Spleen (tissue), 11 donors: ENCODE measurements around the gene KCNK5. TPM values are rescaled to one million over a fixed set of nuclear protein-coding genes. Genes with fewer than 3 reads are reported as not detected.

Source experiments
- DNase-seq: peaks from one replicate; pipeline ENCODE4 v3.0.0-alpha.2; 2020
- H3K27ac ChIP-seq, 8 donors: fragments of 200-600 bp; sonication (generic) in 7 of 8; 1 replicate in 4 of 8; 2 replicates in 4 of 8; pipeline versions ENCODE4 v1.5.0 to v1.8.0; 2016 to 2021; ENCODE audit warnings: inconsistent platforms in 4 of 8, mild to moderate bottlenecking in 4 of 8, moderate library complexity in 1 of 8
- H3K27me3 ChIP-seq, 7 donors: fragments of 200-600 bp; sonication (generic) in 6 of 7; replicated peaks in 1 of 7; 1 replicate in 4 of 7; 2 replicates in 3 of 7; pipeline versions ENCODE4 v1.5.0 to v1.8.0; 2016 to 2021; ENCODE audit warnings: inconsistent platforms in 3 of 7, mild to moderate bottlenecking in 1 of 7
- H3K36me3 ChIP-seq, 6 donors: fragments of 200-600 bp; sonication (generic) in 5 of 6; 1 replicate in 4 of 6; 2 replicates in 2 of 6; pipeline versions ENCODE4 v1.5.0 to v1.8.0; 2016 to 2021; ENCODE audit warnings: inconsistent platforms in 2 of 6
- H3K4me1 ChIP-seq, 6 donors: fragments of 200-600 bp; sonication (generic) in 5 of 6; 1 replicate in 3 of 6; 2 replicates in 3 of 6; pipeline versions ENCODE4 v1.5.0 to v1.8.0; 2016 to 2021; ENCODE audit warnings: inconsistent platforms in 3 of 6
- H3K4me3 ChIP-seq, 8 donors: fragments of 200-600 bp; sonication (generic) in 7 of 8; 1 replicate in 4 of 8; 2 replicates in 4 of 8; pipeline versions ENCODE4 v1.5.0 to v1.8.0; 2016 to 2021; ENCODE audit warnings: inconsistent platforms in 4 of 8, mild to moderate bottlenecking in 4 of 8, moderate library complexity in 2 of 8
- H3K9me3 ChIP-seq, 8 donors: fragments of 200-600 bp; sonication (generic) in 7 of 8; 1 replicate in 4 of 8; 2 replicates in 4 of 8; pipeline versions ENCODE4 v1.5.0 to v1.8.0; 2016 to 2021; ENCODE audit warnings: inconsistent platforms in 4 of 8
- POLR2A ChIP-seq, 3 donors: fragments of 450-650 bp; IDR thresholded peaks; one replicate each; pipeline ENCODE4 v1.5.1; 2017; ENCODE audit warnings: antibody characterized with exemption in 3 of 3, mild to moderate bottlenecking in 1 of 3
- POLR2AphosphoS5 ChIP-seq, 3 donors: sonication (generic); formaldehyde crosslinking; IDR thresholded peaks; one replicate each; pipeline ENCODE4 v1.5.1; 2017; ENCODE audit warnings: antibody characterized with exemption in 3 of 3
- WGBS, 5 donors: extraction: QIAGEN DNeasy Blood & Tissue Kit in 3 of 5; methylation state at CpG; one replicate each; pipeline versions ENCODE4 v1.1.5 to v1.1.7; 2013 to 2018; 5-methylcytosine and 5-hydroxymethylcytosine counted together
- intact Hi-C: fragments of 100-400 bp; cut with DNase I; formaldehyde crosslinking; loops from one replicate; pipeline ENCODE4 v1.15.0; 2023; ENCODE audit warnings: low total_unique reads
- polyA plus RNA-seq, 3 donors: library from polyadenylated mRNA; stranded (reverse); fragments of 200-250 nt; gene quantifications; one replicate each; pipeline ENCODE4 v1.2.1, GENCODE V29; 2013
- total RNA-seq, 7 donors: library from RNA; depleted of rRNA in 3 of 7; stranded (reverse); fragments of >200 nt in 3 of 7; fragmentation: NEBNext Ultra II Directional in 4 of 7; extraction: Animal tissue kit (Norgen Biotek cat#: 25700) in 4 of 7; gene quantifications; one replicate each; pipeline versions ENCODE4 v1.1.0 to v1.2.1, GENCODE V29; 2016 to 2021
- TF ChIP-seq, protein P1 (sequence below), 11 experiments: fragments of 200-600 bp in 7 of 11; fragments of 450-650 bp in 4 of 11; sonication (generic) in 4 of 11; IDR thresholded peaks in 8 of 11; conservative IDR thresholded peaks in 3 of 11; 1 replicate in 7 of 11; 2 replicates in 4 of 11; pipeline versions ENCODE4 v1.4.0 to v1.8.0; 2016 to 2021; ENCODE audit warnings: antibody characterized with exemption in 11 of 11, inconsistent platforms in 4 of 11, mild to moderate bottlenecking in 1 of 11
- donor health status: healthy with polysubstance abuse.
- donor health status: DM: no; HTN: no; CAD: no; lungs with moderate emphysema.
- donor health status: DM: no; HTN: no; CAD: no.
- donor health status: Bipolar disorder and iron deficiency.
- donor health status: healthy.
- donor health status: DM: no; HTN: no; CAD: no.
- donor health status: DM: yes; HTN: yes; CAD: no.

KCNK5 gene
- total and polyA plus RNA-seq, 10 donors: 0.52 to 5.9 (median 3.2) TPM

DNA sequence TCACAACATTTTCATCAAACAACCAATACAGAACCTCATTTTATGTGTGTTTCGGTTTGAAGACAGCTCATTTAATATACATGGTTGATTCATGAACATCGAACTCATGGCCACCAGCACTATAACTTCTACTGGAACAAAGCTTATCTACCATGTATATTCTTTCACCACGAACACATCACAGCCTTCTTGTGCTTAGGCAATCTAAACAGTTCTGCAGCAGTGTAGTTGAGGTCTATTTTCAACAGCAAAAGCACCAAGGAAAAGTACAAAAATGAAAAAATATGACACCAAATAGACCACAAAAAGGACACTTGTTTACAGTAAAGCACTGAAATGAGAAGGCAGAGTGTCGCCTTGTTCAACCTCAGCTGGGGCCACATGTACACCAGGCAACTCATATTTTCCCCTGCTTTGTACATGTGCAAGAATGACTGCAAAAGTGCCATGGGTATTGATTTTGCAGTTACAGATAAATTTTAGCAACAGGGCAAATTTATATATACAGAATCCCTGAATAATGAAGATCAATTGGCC, 25.8 kb upstream of the KCNK5 start:
- peaks cover 0 to 10% (median 0%) of the 10 kb centered on the region in 8 donors for H3K9me3 ChIP-seq
- no peaks in the 10 kb centered on the region for H3K36me3 ChIP-seq
- TF ChIP-seq POLR2A (IDR thresholded peaks at IDR 0.05) (no peak), POLR2AphosphoS5 (IDR thresholded peaks at IDR 0.05) (no peak)
- TF ChIP-seq, protein P1, sequence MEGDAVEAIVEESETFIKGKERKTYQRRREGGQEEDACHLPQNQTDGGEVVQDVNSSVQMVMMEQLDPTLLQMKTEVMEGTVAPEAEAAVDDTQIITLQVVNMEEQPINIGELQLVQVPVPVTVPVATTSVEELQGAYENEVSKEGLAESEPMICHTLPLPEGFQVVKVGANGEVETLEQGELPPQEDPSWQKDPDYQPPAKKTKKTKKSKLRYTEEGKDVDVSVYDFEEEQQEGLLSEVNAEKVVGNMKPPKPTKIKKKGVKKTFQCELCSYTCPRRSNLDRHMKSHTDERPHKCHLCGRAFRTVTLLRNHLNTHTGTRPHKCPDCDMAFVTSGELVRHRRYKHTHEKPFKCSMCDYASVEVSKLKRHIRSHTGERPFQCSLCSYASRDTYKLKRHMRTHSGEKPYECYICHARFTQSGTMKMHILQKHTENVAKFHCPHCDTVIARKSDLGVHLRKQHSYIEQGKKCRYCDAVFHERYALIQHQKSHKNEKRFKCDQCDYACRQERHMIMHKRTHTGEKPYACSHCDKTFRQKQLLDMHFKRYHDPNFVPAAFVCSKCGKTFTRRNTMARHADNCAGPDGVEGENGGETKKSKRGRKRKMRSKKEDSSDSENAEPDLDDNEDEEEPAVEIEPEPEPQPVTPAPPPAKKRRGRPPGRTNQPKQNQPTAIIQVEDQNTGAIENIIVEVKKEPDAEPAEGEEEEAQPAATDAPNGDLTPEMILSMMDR (IDR thresholded peaks at IDR 0.05 in 8 of 11, conservative IDR thresholded peaks at IDR 0.05 in 3 of 11): no peak
- WGBS, 5 donors: 81 to 88% (median 82%) methylated on average over 4 of the region's 4 CpGs
- H3K27me3 ChIP-seq: peaks cover 0 to 3% (median 0%) of the 10 kb centered on the region in 7 donors
- intact Hi-C loops: no loop called here
- peak; percentile 6 for DNase-seq
- no peak overlapping the region for H3K27ac ChIP-seq
- no peak overlapping the region for H3K4me3 ChIP-seq
- H3K4me1 ChIP-seq: no peaks in the 10 kb centered on the region

DNA sequence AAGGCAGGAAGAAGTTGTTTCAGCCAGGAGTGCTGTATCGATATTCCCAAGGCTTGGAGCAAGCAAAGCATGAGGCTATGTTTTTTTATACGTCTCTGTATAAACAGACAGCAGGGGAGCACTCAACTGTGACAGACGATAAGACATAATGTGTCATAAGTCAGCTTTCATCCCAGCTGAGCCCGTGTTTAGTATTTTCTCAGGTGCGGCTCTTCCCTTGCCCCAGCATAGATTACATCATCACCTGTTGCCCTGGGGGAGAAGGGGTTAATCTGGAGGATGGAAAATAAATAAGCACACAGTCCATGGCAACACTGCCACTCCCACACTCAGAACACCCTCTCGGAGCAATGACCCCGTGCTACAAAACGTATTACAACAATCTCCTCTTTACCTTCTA, 22.1 kb upstream of the KCNK5 start:
- Histone ChIP-seq H3K27me3 (peaks cover 0 to 3% (median 0%) of the 10 kb centered on the region in 7 donors), H3K9me3 (peaks cover 0 to 10% (median 0%) of the 10 kb centered on the region in 8 donors), H3K36me3 (no peaks in the 10 kb centered on the region), H3K4me1 (no peaks in the 10 kb centered on the region), H3K4me3 (no peak overlapping the region), H3K27ac (no peak overlapping the region)
- intact Hi-C loops: no loop called here
- TF ChIP-seq, protein P1 (IDR thresholded peaks at IDR 0.05 in 8 of 11, conservative IDR thresholded peaks at IDR 0.05 in 3 of 11): no peak
- TF ChIP-seq POLR2A (IDR thresholded peaks at IDR 0.05) (no peak), POLR2AphosphoS5 (IDR thresholded peaks at IDR 0.05) (no peak)
- peak; percentile 15 for DNase-seq
- 59 to 75% (median 64%) methylated on average over 8 of the region's 8 CpGs for WGBS, 5 donors

DNA sequence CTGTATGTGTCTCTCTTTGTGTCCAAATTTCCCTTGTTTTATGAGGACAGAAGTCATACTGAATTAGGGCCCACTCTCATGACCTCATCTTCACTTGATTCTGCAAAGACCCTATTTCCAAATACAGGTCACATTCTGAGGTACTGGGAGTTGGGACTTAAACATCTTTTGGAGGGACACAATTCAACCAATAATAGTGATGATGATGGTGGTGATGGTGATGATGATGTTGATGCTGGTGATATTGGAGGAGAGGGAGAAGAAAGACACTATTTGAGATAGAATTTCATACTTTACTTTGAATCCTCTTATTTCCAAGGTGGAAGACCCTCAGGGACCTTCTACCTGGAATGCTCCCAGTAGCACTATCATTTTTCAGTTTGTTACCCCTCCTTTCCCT, 21.2 kb upstream of the KCNK5 start:
- DNase-seq: no peak
- Histone ChIP-seq H3K27ac (no peak overlapping the region), H3K36me3 (no peaks in the 10 kb centered on the region), H3K4me1 (no peaks in the 10 kb centered on the region), H3K9me3 (peaks cover 0 to 10% (median 0%) of the 10 kb centered on the region in 8 donors), H3K27me3 (peaks cover 0 to 3% (median 0%) of the 10 kb centered on the region in 7 donors), H3K4me3 (no peak overlapping the region)
- no peak for TF ChIP-seq POLR2AphosphoS5 (IDR thresholded peaks at IDR 0.05)
- no peak for TF ChIP-seq POLR2A (IDR thresholded peaks at IDR 0.05)
- TF ChIP-seq, protein P1 (IDR thresholded peaks at IDR 0.05 in 8 of 11, conservative IDR thresholded peaks at IDR 0.05 in 3 of 11): no peak
- intact Hi-C loops: no loop called here

DNA sequence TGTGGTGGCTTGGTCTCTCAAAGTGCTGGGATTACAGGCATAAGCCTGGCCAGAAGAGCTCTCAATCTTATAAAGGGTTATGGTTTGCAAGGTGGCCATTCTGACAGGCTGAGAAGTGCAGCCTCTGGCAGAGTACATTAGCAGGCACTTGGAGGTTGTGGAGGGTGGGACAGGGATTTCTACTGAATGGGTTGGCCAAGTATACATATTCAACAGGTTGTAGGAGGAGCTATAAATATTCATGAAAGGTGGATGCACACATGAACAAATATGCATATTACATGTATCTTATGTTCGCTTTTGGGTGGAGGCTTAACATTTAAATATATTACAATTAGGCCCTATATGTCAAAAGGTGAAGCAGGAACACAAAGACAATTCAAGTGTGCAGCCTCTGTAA, 20.0 kb upstream of the KCNK5 start:
- H3K27ac ChIP-seq: no peak overlapping the region
- H3K27me3 ChIP-seq: peaks cover 0 to 3% (median 0%) of the 10 kb centered on the region in 7 donors
- H3K9me3 ChIP-seq: peaks cover 0 to 1% (median 0%) of the 10 kb centered on the region in 8 donors
- 90 to 100% (median 97%) methylated on average over 1 of the region's 1 CpG for WGBS, 5 donors
- H3K4me1 ChIP-seq: no peaks in the 10 kb centered on the region
- intact Hi-C loops: no loop called here
- no peaks in the 10 kb centered on the region for H3K36me3 ChIP-seq
- TF ChIP-seq POLR2A (IDR thresholded peaks at IDR 0.05) (no peak), POLR2AphosphoS5 (IDR thresholded peaks at IDR 0.05) (no peak)
- TF ChIP-seq, protein P1 (IDR thresholded peaks at IDR 0.05 in 8 of 11, conservative IDR thresholded peaks at IDR 0.05 in 3 of 11): no peak
- H3K4me3 ChIP-seq: no peak overlapping the region
- DNase-seq: peak; percentile 21
